ENCODE data around the gene TOPORS. TPM values are rescaled to one million over a fixed set of nuclear protein-coding genes. Genes with fewer than 3 reads are reported as not detected.

Gene TOPORS
- total and polyA plus RNA-seq, 9 donors: 15.1 to 31.8 (median 20.9) TPM

GRCh38 chr9:32578976-32579375 is 26.6 kb upstream of the TOPORS start:
- no peak for DNase-seq
- H3K27me3 ChIP-seq: no peaks in the 10 kb centered on the region
- H3K36me3 ChIP-seq: no peaks in the 10 kb centered on the region
- intact Hi-C loops (cut with DNase I): no loop called here
- H3K4me3 ChIP-seq: no peak overlapping the region
- H3K27ac ChIP-seq: no peak overlapping the region
- no peaks in the 10 kb centered on the region for H3K9me3 ChIP-seq
- no peaks in the 10 kb centered on the region for H3K4me1 ChIP-seq (ENCODE audit: insufficient read depth)
- TF ChIP-seq CTCF (IDR thresholded peaks at IDR 0.05) (no peak), EP300 (IDR thresholded peaks at IDR 0.05) (no peak), POLR2A (IDR thresholded peaks at IDR 0.05) (no peak)
- WGBS, 3 donors: 36 to 47% (median 38%) methylated on average over 5 of the region's 5 CpGs

- intact Hi-C loops (cut with DNase I): no loop called here
These were observed 24.9 kb upstream of the TOPORS start for GRCh38 chr9:32577316-32577715.

GRCh38 chr9:32574858-32575257 is 22.5 kb upstream of the TOPORS start:
- H3K4me3 ChIP-seq: no peak overlapping the region
- H3K27me3 ChIP-seq: no peaks in the 10 kb centered on the region
- TF ChIP-seq POLR2A (IDR thresholded peaks at IDR 0.05) (no peak), EP300 (IDR thresholded peaks at IDR 0.05) (no peak), CTCF (IDR thresholded peaks at IDR 0.05) (no peak)
- no peaks in the 10 kb centered on the region for H3K36me3 ChIP-seq
- 44 to 52% (median 50%) methylated on average over 1 of the region's 1 CpG for WGBS, 3 donors
- no peaks in the 10 kb centered on the region for H3K4me1 ChIP-seq (ENCODE audit: insufficient read depth)
- H3K9me3 ChIP-seq: no peaks in the 10 kb centered on the region
- DNase-seq: no peak
- intact Hi-C loops (cut with DNase I): no loop called here
- H3K27ac ChIP-seq: no peak overlapping the region

More at GRCh38 chr9:32577316-32577715, 24.9 kb upstream of the TOPORS start:
- Histone ChIP-seq H3K4me1 (ENCODE audit: insufficient read depth) (no peaks in the 10 kb centered on the region), H3K36me3 (no peaks in the 10 kb centered on the region), H3K9me3 (no peaks in the 10 kb centered on the region), H3K27ac (no peak overlapping the region), H3K4me3 (no peak overlapping the region), H3K27me3 (no peaks in the 10 kb centered on the region)
- no peak for TF ChIP-seq POLR2A (IDR thresholded peaks at IDR 0.05)
- TF ChIP-seq EP300 (IDR thresholded peaks at IDR 0.05): no peak
- TF ChIP-seq CTCF (IDR thresholded peaks at IDR 0.05): no peak
- DNase-seq: no peak
- WGBS, 3 donors: 86 to 90% (median 87%) methylated on average over 3 of the region's 3 CpGs

GRCh38 chr9:32573821-32574220 is 21.4 kb upstream of the TOPORS start:
- no peaks in the 10 kb centered on the region for H3K27me3 ChIP-seq
- DNase-seq: no peak
- H3K4me3 ChIP-seq: peak overlapping the region; percentile 50
- 77 to 86% (median 85%) methylated on average over 7 of the region's 7 CpGs for WGBS, 3 donors
- H3K9me3 ChIP-seq: no peaks in the 10 kb centered on the region
- intact Hi-C loops (cut with DNase I): loop anchor here in 1 of 4 donors (2.0 kb wide), 1 partner anchor 195 kb away; no protein-coding TSS in a partner anchor
- no peak overlapping the region for H3K27ac ChIP-seq
- no peak for TF ChIP-seq CTCF (IDR thresholded peaks at IDR 0.05)
- TF ChIP-seq EP300 (IDR thresholded peaks at IDR 0.05): no peak
- no peak for TF ChIP-seq POLR2A (IDR thresholded peaks at IDR 0.05)
- no peaks in the 10 kb centered on the region for H3K4me1 ChIP-seq (ENCODE audit: insufficient read depth)
- H3K36me3 ChIP-seq: no peaks in the 10 kb centered on the region
